Measurements from ENCODE around the gene ADGRB3.

ADGRB3 gene

GRCh38 chr6:68732423-68732822 lies 97.3 kb downstream of the ADGRB3 start:
- Histone ChIP-seq H3K36me3 (ENCODE audit: control insufficient read depth, insufficient read depth, low read length) (no peaks in the 10 kb centered on the region), H3K27ac (no peak overlapping the region), H3K9ac (no peak overlapping the region), H3K79me2 (no peaks in the 10 kb centered on the region), H3K4me3 (ENCODE audit: low read depth, low read length) (no peak overlapping the region), H3K27me3 (ENCODE audit: control insufficient read depth, insufficient read depth, low read length) (no peaks in the 10 kb centered on the region), H2AFZ (no peak overlapping the region), H3K4me1 (no peaks in the 10 kb centered on the region), H3K4me2 (ENCODE audit: low read length) (no peak overlapping the region), H3K9me3 (ENCODE audit: control insufficient read depth, low read length) (no peaks in the 10 kb centered on the region)
- no peak for TF ChIP-seq CTCF (IDR thresholded peaks at IDR 0.05)

- TF ChIP-seq CTCF (IDR thresholded peaks at IDR 0.05) = no peak
- Histone ChIP-seq H3K9me3 (ENCODE audit: control insufficient read depth, low read length) (no peaks in the 10 kb centered on the region), H3K27me3 (ENCODE audit: control insufficient read depth, insufficient read depth, low read length) (no peaks in the 10 kb centered on the region), H3K9ac (no peak overlapping the region), H3K36me3 (ENCODE audit: control insufficient read depth, insufficient read depth, low read length) (no peaks in the 10 kb centered on the region), H3K4me2 (ENCODE audit: low read length) (no peak overlapping the region), H3K4me1 (no peaks in the 10 kb centered on the region), H3K27ac (no peak overlapping the region), H2AFZ (no peak overlapping the region), H3K4me3 (ENCODE audit: low read depth, low read length) (no peak overlapping the region), H3K79me2 (no peaks in the 10 kb centered on the region)
These were observed 100.8 kb downstream of the ADGRB3 start for GRCh38 chr6:68735866-68736265.

- Histone ChIP-seq H3K36me3 (ENCODE audit: control insufficient read depth, insufficient read depth, low read length) (no peaks in the 10 kb centered on the region), H3K9me3 (ENCODE audit: control insufficient read depth, low read length) (no peaks in the 10 kb centered on the region), H3K27me3 (ENCODE audit: control insufficient read depth, insufficient read depth, low read length) (no peaks in the 10 kb centered on the region), H3K4me3 (ENCODE audit: low read depth, low read length) (no peak overlapping the region), H3K79me2 (no peaks in the 10 kb centered on the region), H3K4me2 (ENCODE audit: low read length) (no peak overlapping the region), H2AFZ (no peak overlapping the region), H3K9ac (no peak overlapping the region), H3K4me1 (no peaks in the 10 kb centered on the region), H3K27ac (no peak overlapping the region)
- TF ChIP-seq CTCF (IDR thresholded peaks at IDR 0.05) = no peak
These were observed 102.0 kb downstream of the ADGRB3 start for GRCh38 chr6:68737061-68737460.

GRCh38 chr6:68738039-68738438 lies 103.0 kb downstream of the ADGRB3 start:
- no peak for TF ChIP-seq CTCF (IDR thresholded peaks at IDR 0.05)
- Histone ChIP-seq H2AFZ (no peak overlapping the region), H3K4me1 (no peaks in the 10 kb centered on the region), H3K9ac (no peak overlapping the region), H3K9me3 (ENCODE audit: control insufficient read depth, low read length) (no peaks in the 10 kb centered on the region), H3K4me3 (ENCODE audit: low read depth, low read length) (no peak overlapping the region), H3K27ac (no peak overlapping the region), H3K36me3 (ENCODE audit: control insufficient read depth, insufficient read depth, low read length) (no peaks in the 10 kb centered on the region), H3K27me3 (ENCODE audit: control insufficient read depth, insufficient read depth, low read length) (no peaks in the 10 kb centered on the region), H3K4me2 (ENCODE audit: low read length) (no peak overlapping the region), H3K79me2 (no peaks in the 10 kb centered on the region)

GRCh38 chr6:68740828-68741500 lies 105.9 kb downstream of the ADGRB3 start:
- no peaks in the 10 kb centered on the region for H3K9me3 ChIP-seq (ENCODE audit: control insufficient read depth, low read length)
- H3K4me2 ChIP-seq (ENCODE audit: low read length) = no peak overlapping the region
- H3K27ac ChIP-seq = no peak overlapping the region

More at GRCh38 chr6:68740828-68741500, 105.9 kb downstream of the ADGRB3 start:
- H3K9ac ChIP-seq = no peak overlapping the region
- no peaks in the 10 kb centered on the region for H3K27me3 ChIP-seq (ENCODE audit: control insufficient read depth, insufficient read depth, low read length)
- no peak overlapping the region for H3K4me3 ChIP-seq (ENCODE audit: low read depth, low read length)
- TF ChIP-seq CTCF (IDR thresholded peaks at IDR 0.05) = no peak
- H3K4me1 ChIP-seq = no peaks in the 10 kb centered on the region
- no peaks in the 10 kb centered on the region for H3K79me2 ChIP-seq
- no peaks in the 10 kb centered on the region for H3K36me3 ChIP-seq (ENCODE audit: control insufficient read depth, insufficient read depth, low read length)
- H2AFZ ChIP-seq = no peak overlapping the region
